ENCODE data around the gene UBE2K. TPM values are rescaled to one million over a fixed set of nuclear protein-coding genes. Genes with fewer than 3 reads are reported as not detected.
"Not testable (repeated sequence)": the region's sequence is repeated elsewhere in the genome, so short reads cannot be mapped to it uniquely, and the experiment has no call there.

Gene UBE2K
- total RNA-seq, 4 donors from 2014 or later, result 27.1 to 48.5 (median 32.3) TPM

- H3K4me1 ChIP-seq, result no peaks in the 10 kb centered on the region
- WGBS, 2 donors, result 82% methylated on average over 8 of the region's 8 CpGs
- TF ChIP-seq CTCF (IDR thresholded peaks at IDR 0.05), result no peak
- no peak for TF ChIP-seq POLR2A (IDR thresholded peaks at IDR 0.05)
- no peak overlapping the region for H3K4me3 ChIP-seq (replicated peaks in 1 of 3)
- H3K27me3 ChIP-seq, result no peaks in the 10 kb centered on the region
- no peak for DNase-seq
- intact Hi-C loops (cut with DNase I), result no loop called here
- no peaks in the 10 kb centered on the region for H3K36me3 ChIP-seq
- H3K9me3 ChIP-seq, result no peaks in the 10 kb centered on the region
- H3K27ac ChIP-seq, result no peak overlapping the region
Measured at GRCh38 chr4:39808231-39808749, 110.4 kb downstream of the UBE2K start.

DNA sequence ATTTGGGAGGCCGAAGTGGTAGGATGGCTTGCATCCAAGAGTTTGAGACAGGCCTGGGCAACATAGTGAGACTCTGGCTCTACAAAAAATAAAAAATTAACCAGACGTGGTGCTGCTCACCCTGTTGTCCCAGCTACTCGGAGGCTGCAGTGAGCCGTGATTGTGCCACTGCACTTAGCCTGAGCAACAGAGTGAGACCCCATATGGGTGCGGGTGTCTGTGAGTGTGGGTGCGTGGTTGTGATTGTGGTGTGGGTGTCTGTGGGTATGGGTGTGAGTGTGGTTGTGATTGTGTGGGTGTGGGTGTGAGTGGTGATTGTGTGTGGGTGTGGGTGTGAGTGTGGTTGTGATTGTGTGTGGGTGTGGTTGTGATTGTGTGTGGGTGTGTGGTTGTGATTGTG is 114.6 kb downstream of the UBE2K start:
- intact Hi-C loops (cut with DNase I), result no loop called here
- Histone ChIP-seq H3K36me3 (no peaks in the 10 kb centered on the region), H3K9me3 (no peaks in the 10 kb centered on the region), H3K4me3 (replicated peaks in 1 of 3) (no peak overlapping the region), H3K4me1 (no peaks in the 10 kb centered on the region), H3K27me3 (no peaks in the 10 kb centered on the region), H3K27ac (no peak overlapping the region)
- 73 to 77% methylated on average over 6 of the region's 6 CpGs for WGBS, 2 donors
- DNase-seq, result no peak
- TF ChIP-seq CTCF (IDR thresholded peaks at IDR 0.05) (no peak), POLR2A (IDR thresholded peaks at IDR 0.05) (no peak)

DNA sequence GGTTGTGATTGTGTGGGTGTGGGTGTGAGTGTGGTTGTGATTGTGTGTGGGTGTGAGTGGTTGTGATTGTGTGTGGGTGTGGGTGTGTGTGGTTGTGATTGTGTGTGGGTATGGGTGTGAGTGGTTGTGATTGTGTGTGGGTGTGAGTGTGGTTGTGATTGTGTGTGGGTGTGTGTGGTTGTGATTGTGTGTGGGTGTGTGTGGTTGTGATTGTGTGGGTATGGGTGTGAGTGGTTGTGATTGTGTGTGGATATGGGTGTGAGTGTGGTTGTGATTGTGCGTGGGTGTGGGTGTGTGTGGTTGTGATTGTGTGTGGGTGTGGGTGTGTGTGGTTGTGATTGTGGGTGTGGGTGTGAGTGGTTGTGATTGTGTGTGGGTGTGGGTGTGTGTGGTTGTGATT is 115.1 kb downstream of the UBE2K start:
- intact Hi-C loops (cut with DNase I); H3K4me3 ChIP-seq (replicated peaks in 1 of 3); H3K4me1 ChIP-seq; H3K9me3 ChIP-seq; H3K27ac ChIP-seq; H3K36me3 ChIP-seq; DNase-seq; H3K27me3 ChIP-seq: not testable (repeated sequence)
- WGBS, 2 donors, result 0% methylated on average over 1 of the region's 1 CpG

- H3K9me3 ChIP-seq; intact Hi-C loops (cut with DNase I); H3K27me3 ChIP-seq; H3K4me1 ChIP-seq; H3K36me3 ChIP-seq; DNase-seq; H3K27ac ChIP-seq; H3K4me3 ChIP-seq (replicated peaks in 1 of 3): not testable (repeated sequence)
- WGBS, 2 donors, result 68 to 75% methylated on average over 2 of the region's 2 CpGs
Measured at GRCh38 chr4:39813761-39814160, 115.8 kb downstream of the UBE2K start.

- Histone ChIP-seq H3K4me1 (no peaks in the 10 kb centered on the region), H3K36me3 (no peaks in the 10 kb centered on the region), H3K27me3 (no peaks in the 10 kb centered on the region), H3K27ac (no peak overlapping the region), H3K4me3 (replicated peaks in 1 of 3) (no peak overlapping the region), H3K9me3 (no peaks in the 10 kb centered on the region)
- 75 to 83% methylated on average over 7 of the region's 7 CpGs for WGBS, 2 donors
- intact Hi-C loops (cut with DNase I), result no loop called here
- no peak for TF ChIP-seq CTCF (IDR thresholded peaks at IDR 0.05)
- no peak for DNase-seq
Measured at GRCh38 chr4:39814403-39815185, 116.7 kb downstream of the UBE2K start.

- Histone ChIP-seq H3K27ac (no peak overlapping the region), H3K27me3 (no peaks in the 10 kb centered on the region), H3K4me1 (no peaks in the 10 kb centered on the region), H3K4me3 (replicated peaks in 1 of 3) (no peak overlapping the region), H3K9me3 (no peaks in the 10 kb centered on the region), H3K36me3 (no peaks in the 10 kb centered on the region)
- intact Hi-C loops (cut with DNase I), result no loop called here
- DNase-seq, result no peak
- no peak for TF ChIP-seq POLR2A (IDR thresholded peaks at IDR 0.05)
- TF ChIP-seq CTCF (IDR thresholded peaks at IDR 0.05), result no peak
- 76 to 91% methylated on average over 4 to 5 of the region's 5 CpGs for WGBS, 2 donors
Measured at GRCh38 chr4:39818646-39819045, 120.7 kb downstream of the UBE2K start.
